K562 (cell line): ENCODE measurements around the gene WNK2. TPM values are rescaled to one million over a fixed set of nuclear protein-coding genes. Genes with fewer than 3 reads are reported as not detected.
A peak's percentile ranks its signal among the peaks of the same experiment; 100 is the strongest.

Experiments
- ATAC-seq: fragments of 200-7000 bp; cut with Tn5 transposase; 3 replicates; pipeline ENCODE4 v1.9.1; 2020; ENCODE audit warnings: moderate library complexity
- BruUV-seq: library from RNA; stranded (reverse); fragments of 400-500 nt; replicated peaks from 2 replicates; lab custom pipeline; 2021; lab: Mats Ljungman, UMichigan
- CTCF ChIA-PET: fragments of 300-600 bp; formaldehyde crosslinking; extraction: SDS; loops from one replicate; lab custom pipeline; 2021; ENCODE audit warnings: low intra/inter-chr PET ratio; lab: Yijun Ruan, JAX
- POLR2A ChIA-PET: fragments of 300-600, 350-650 bp; sonication (Branson Sonifier 250); formaldehyde crosslinking; extraction: SDS; loops from one replicate; lab custom pipeline; 2021; ENCODE audit warnings: antibody characterized with exemption, inconsistent platforms; lab: Yijun Ruan, JAX
- DNase-seq, 4 experiments: peaks; one replicate each; pipeline versions ENCODE4 v3.0.0 to v3.0.0-alpha.2; 2011 to 2018; ENCODE audit warnings: low spot score in 3 of 4, mixed read lengths in 3 of 4; ENCODE audit errors: extremely low read depth in 1 of 4
- FAIRE-seq: peaks from 2 replicates; lab custom pipeline; 2011; peaks lifted over from hg19 to GRCh38; lab: Jason Lieb, UNC
- H2AFZ ChIP-seq: 2 replicates; pipeline ENCODE4 v1.6.0; 2011; ENCODE audit warnings: low read depth, low read length, control low read depth, inconsistent platforms
- H3K27ac ChIP-seq: fragments of 200-600 bp; 3 replicates; pipeline ENCODE4 v1.8.0; 2011; ENCODE audit warnings: low read depth, mild to moderate bottlenecking, control low read depth, inconsistent platforms, low read length, moderate library complexity, mixed read lengths; ENCODE audit errors: extremely low read depth
- H3K27me3 ChIP-seq, 2 experiments: fragments of 300-600 bp in 1 of 2; 2 replicates in 1 of 2; 3 replicates in 1 of 2; pipeline versions ENCODE4 v1.6.0 to v1.8.0; 2011; ENCODE audit warnings: inconsistent platforms in 2 of 2, low read length in 2 of 2, mild to moderate bottlenecking in 1 of 2, mixed read lengths in 1 of 2, moderate library complexity in 1 of 2; ENCODE audit not compliant: control insufficient read depth in 2 of 2, insufficient read depth in 2 of 2
- H3K36me3 ChIP-seq: fragments of 300-600 bp; 3 replicates; pipeline ENCODE4 v1.8.0; 2011; ENCODE audit warnings: mild to moderate bottlenecking, low read length, inconsistent platforms; ENCODE audit not compliant: control insufficient read depth, insufficient read depth
- H3K4me1 ChIP-seq, 2 experiments: fragments of 200-600 bp in 1 of 2; replicated peaks in 1 of 2; 2 replicates in 1 of 2; 3 replicates in 1 of 2; pipeline versions ENCODE4 v1.5.1 to v1.8.0; 2011; ENCODE audit warnings: inconsistent platforms in 2 of 2, low read length in 2 of 2, mild to moderate bottlenecking in 1 of 2, mixed read lengths in 1 of 2, moderate library complexity in 1 of 2; ENCODE audit not compliant: control insufficient read depth in 2 of 2, insufficient read depth in 2 of 2
- H3K4me2 ChIP-seq: 2 replicates; pipeline ENCODE4 v1.6.1; 2011; ENCODE audit warnings: low read length, control low read depth, inconsistent platforms, mixed read lengths; ENCODE audit not compliant: insufficient read depth
- H3K4me3 ChIP-seq: fragments of 200-600 bp; sonication (generic), shearing (Covaris generic); 2 replicates; pipeline ENCODE4 v1.5.1; 2016; ENCODE audit warnings: control low read depth, inconsistent platforms
- H3K79me2 ChIP-seq: fragments of 200-600 bp; 3 replicates; pipeline ENCODE4 v1.8.0; 2011; ENCODE audit warnings: low read length, inconsistent platforms; ENCODE audit not compliant: control insufficient read depth, insufficient read depth
- H3K9ac ChIP-seq, 2 experiments: 2 replicates each; pipeline versions ENCODE4 v1.6.0 to v1.6.1; 2011; ENCODE audit warnings: low read depth in 2 of 2, low read length in 2 of 2, control low read depth in 1 of 2, inconsistent platforms in 1 of 2, mild to moderate bottlenecking in 1 of 2, mixed read lengths in 1 of 2; ENCODE audit not compliant: insufficient read depth in 1 of 2
- H3K9me1 ChIP-seq: one replicate; pipeline ENCODE4 v1.6.0; 2011; ENCODE audit warnings: inconsistent platforms, mild to moderate bottlenecking, low read length, moderate library complexity; ENCODE audit not compliant: control insufficient read depth, insufficient read depth
- H3K9me3 ChIP-seq: replicated peaks from 2 replicates; pipeline ENCODE4 v1.5.1; 2011; ENCODE audit warnings: low read depth, low read length, inconsistent platforms; ENCODE audit not compliant: control insufficient read depth, insufficient read depth
- H4K20me1 ChIP-seq: replicated peaks from 2 replicates; pipeline ENCODE4 v1.6.1; 2011; ENCODE audit warnings: low read length, inconsistent platforms, mixed read lengths; ENCODE audit not compliant: control insufficient read depth, insufficient read depth
- AFF4 ChIP-seq: sonication (generic); formaldehyde crosslinking; IDR thresholded peaks from 2 replicates; pipeline ENCODE4 v1.8.0; 2023; ENCODE audit warnings: mild to moderate bottlenecking, missing genetic modification reagents
- FOXJ3 ChIP-seq: sonication (generic); formaldehyde crosslinking; IDR thresholded peaks from 2 replicates; pipeline ENCODE4 v1.4.0; 2020; ENCODE audit warnings: mild to moderate bottlenecking, missing genetic modification reagents
- MAX ChIP-seq: sonication (generic); formaldehyde crosslinking; IDR thresholded peaks from 2 replicates; pipeline ENCODE4 v1.9.0; 2022; ENCODE audit warnings: mild to moderate bottlenecking, missing genetic modification reagents
- MEF2A ChIP-seq: IDR thresholded peaks from 2 replicates; pipeline ENCODE4 v1.6.1; 2011; ENCODE audit warnings: low read depth, mild to moderate bottlenecking, low read length, moderate library complexity; ENCODE audit not compliant: control insufficient read depth
- SAP30 ChIP-seq: fragments of 200-600 bp; sonication (generic); IDR thresholded peaks from 2 replicates; pipeline ENCODE4 v1.6.1; 2012; ENCODE audit warnings: borderline replicate concordance, low read depth, mild to moderate bottlenecking, moderate library complexity, low read length, control low read depth, inconsistent platforms; ENCODE audit not compliant: insufficient read depth, poor library complexity, severe bottlenecking
- TEAD2 ChIP-seq: fragments of 450-650 bp; IDR thresholded peaks from 2 replicates; pipeline ENCODE4 v1.6.1; 2016; ENCODE audit warnings: missing genetic modification characterization, control low read depth, missing compliant biosample characterization
- ZNF146 ChIP-seq: IDR thresholded peaks from one replicate; pipeline ENCODE4 v1.6.1; 2018; ENCODE audit warnings: missing compliant biosample characterization; ENCODE audit not compliant: unreplicated experiment
- ZNF407 ChIP-seq: fragments of 450-650 bp; IDR thresholded peaks from 2 replicates; pipeline ENCODE4 v1.6.1; 2016; ENCODE audit warnings: low read depth
- WGBS: fragments of 100-300 bp; shearing (Covaris generic); methylation state at CpG from one replicate; pipeline ENCODE4 v1.1.6; 2016; ENCODE audit warnings: low coverage, mixed read lengths; ENCODE audit not compliant: insufficient coverage; ENCODE audit errors: missing lambda C conversion rate; 5-methylcytosine and 5-hydroxymethylcytosine counted together
- in situ Hi-C: fragments of 300-500 bp; cut with MboI; formaldehyde crosslinking; loops from 4 replicates; pipeline ENCODE4 v1.15.0; 2018; ENCODE audit warnings: inconsistent platforms, mixed read lengths
- intact Hi-C: fragments of 100-400 bp; cut with micrococcal nuclease; formaldehyde crosslinking; loops from 2 replicates; pipeline ENCODE4 v1.14.2; 2022
- polyA plus RNA-seq, 8 experiments: library from polyadenylated mRNA; depleted of rRNA in 4 of 8; stranded (reverse) in 5 of 8; unstranded in 3 of 8; fragments of >200 nt; fragmentation: Nextera tagmentation in 2 of 8; fragmentation: Illumina TruSeq in 1 of 8; extraction: Ambion mirVana in 2 of 8; extraction: Trizol in 1 of 8; gene quantifications; 2 replicates each; pipeline versions ENCODE4 v1.2.1 to v1.2.3, GENCODE V29; 2011 to 2014; ENCODE audit warnings: inconsistent platforms in 1 of 8, missing spikeins in 1 of 8
- total RNA-seq, 7 experiments: library from RNA; depleted of rRNA in 6 of 7; stranded (reverse); fragments of >200 nt in 6 of 7; fragmentation: Illumina TruSeq in 2 of 7; extraction: Trizol in 2 of 7; gene quantifications; 2 replicates each; pipeline versions ENCODE4 v1.2.1 to v1.2.3, GENCODE V29; 2011 to 2021; ENCODE audit warnings: low replicate concordance in 1 of 7

The WNK2 gene
- total and polyA plus RNA-seq, 9 of the 15 experiments (the other 6 are each of a cell fraction or from before 2014, with no cell fraction given) = 0.36 to 3.3 (median 0.64) TPM; not detected in 2

GRCh38 chr9:93261735-93262523 is 78.0 kb downstream of the WNK2 start:
- Histone ChIP-seq H3K9ac (no peak overlapping the region; a peak in 1 of 4 replicates), H3K4me3 (no peak overlapping the region), H3K79me2 (no peaks in the 10 kb centered on the region), H2AFZ (no peak overlapping the region), H3K27ac (no peak overlapping the region), H4K20me1 (peaks cover 10% of the 10 kb centered on the region), H3K9me3 (no peaks in the 10 kb centered on the region), H3K9me1 (peaks cover 2% of the 10 kb centered on the region), H3K36me3 (no peaks in the 10 kb centered on the region), H3K4me2 (no peak overlapping the region), H3K27me3 (peaks cover 21 to 86% of the 10 kb centered on the region in 2 experiments), H3K4me1 (peaks cover 0 to 9% of the 10 kb centered on the region in 2 experiments; a peak in 2 of 5 replicates)
- in situ Hi-C loops (no loop called here), intact Hi-C loops (no loop called here)
- no peak for FAIRE-seq
- ChIA-PET POLR2A (interaction anchor here (0.9 to 1.1 kb wide), 2 partner anchors 20 to 36 kb away, joined by 3 to 5 read pairs; no protein-coding TSS in a partner anchor), CTCF (no interaction called here)
- 9% methylated on average over 23 of the region's 26 CpGs for WGBS
- ATAC-seq = no peak
- no TSS peak for BruUV-seq
- peak in 1 of 4 experiments; percentile 8 for DNase-seq
- TF ChIP-seq MEF2A (no peak), SAP30 (no peak), ZNF146 (CRISPR knock-in tag) (no peak), FOXJ3 (CRISPR knock-in tag) (no peak), MAX (CRISPR knock-in tag) (no peak), ZNF407 (no peak), TEAD2 (tag) (no peak), AFF4 (CRISPR knock-in tag) (no peak)
